HCT116 (cell line): ENCODE measurements around the gene ATP8B4.

ENCODE experiments used
- CEBPB ChIP-seq: IDR thresholded peaks from 2 replicates; pipeline ENCODE4 v1.6.1; 2012; ENCODE audit warnings: low read depth
- CTCF ChIP-seq, 3 experiments: fragments of 200-600 bp in 1 of 3; sonication (generic) in 1 of 3; IDR thresholded peaks in 2 of 3; conservative IDR thresholded peaks in 1 of 3; 2 replicates each; pipeline ENCODE4 v1.5.1; 2012 to 2017; ENCODE audit warnings: low read depth in 2 of 3, low read length in 2 of 3, antibody characterized with exemption in 1 of 3, borderline replicate concordance in 1 of 3, control low read depth in 1 of 3, mild to moderate bottlenecking in 1 of 3, mixed read lengths in 1 of 3, mixed run types in 1 of 3, moderate library complexity in 1 of 3; ENCODE audit not compliant: insufficient read depth in 1 of 3

DNA sequence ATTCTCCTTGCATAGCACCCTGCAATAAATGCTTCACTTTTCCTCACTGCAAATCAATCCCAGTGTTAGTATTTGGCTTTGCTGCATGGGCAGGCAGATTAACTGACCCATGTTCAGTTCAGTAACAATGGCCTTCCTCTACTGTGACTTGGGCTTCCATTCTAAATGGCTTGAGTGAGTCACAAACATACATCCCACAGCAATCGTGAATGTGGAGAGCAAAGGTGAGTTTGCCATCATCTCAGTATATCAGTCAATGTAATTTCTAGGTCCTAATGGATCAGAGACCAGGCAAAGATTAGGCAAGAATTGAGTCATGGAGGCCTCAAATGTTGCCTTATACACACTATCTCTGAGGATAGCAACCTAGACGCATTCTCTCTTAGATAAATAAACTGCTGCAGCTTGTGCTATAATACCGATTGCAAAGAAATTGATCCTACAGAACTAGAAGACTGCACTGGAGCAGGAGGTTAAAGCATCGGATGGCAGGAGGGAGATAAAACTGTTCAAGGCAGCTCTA lies 8.3 kb upstream of the ATP8B4 start:
- TF ChIP-seq CEBPB (no peak), CTCF (IDR thresholded peaks at IDR 0.05 in 2 of 3, conservative IDR thresholded peaks at IDR 0.05 in 1 of 3; ENCODE audit: borderline replicate concordance in 1 of 3, insufficient read depth in 1 of 3, low read depth in 2 of 3, low read length in 2 of 3) (no peak)
